ENCODE results near the gene SSTR5.

DNA sequence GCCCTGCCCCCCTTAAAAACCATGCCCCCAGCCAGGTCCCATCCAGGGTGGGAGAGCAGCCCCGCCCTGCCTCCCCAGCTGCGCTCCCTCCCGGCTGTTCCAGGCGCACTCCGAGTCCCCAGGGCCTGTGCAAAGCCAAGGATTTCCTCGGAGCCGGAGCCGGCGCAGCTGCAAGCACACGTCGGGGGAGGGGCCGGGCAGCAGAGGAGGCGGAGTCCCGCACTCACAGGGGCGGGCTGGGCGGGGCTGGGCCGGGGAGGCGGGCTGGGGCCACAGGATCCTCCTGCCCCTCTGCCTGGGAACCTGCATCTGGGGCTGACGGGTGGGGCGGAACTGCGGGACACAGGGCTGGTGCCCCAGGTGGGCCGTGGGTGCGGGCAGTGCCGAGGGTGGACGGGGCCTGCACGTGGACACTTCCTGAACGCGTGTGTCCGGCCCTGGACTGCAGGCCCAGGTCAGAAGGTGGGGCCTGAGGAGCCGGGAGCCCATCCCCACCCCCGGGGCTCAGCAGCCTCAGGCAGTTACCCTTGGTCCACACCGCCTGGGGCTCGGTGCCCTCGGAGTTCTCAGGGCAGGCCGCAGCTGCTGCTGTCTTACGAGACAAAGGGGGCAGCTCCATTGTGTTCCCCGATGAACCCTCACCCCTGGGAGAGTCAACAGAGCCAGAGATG is 24.0 kb upstream of the SSTR5 start:
- TF ChIP-seq, protein P1, sequence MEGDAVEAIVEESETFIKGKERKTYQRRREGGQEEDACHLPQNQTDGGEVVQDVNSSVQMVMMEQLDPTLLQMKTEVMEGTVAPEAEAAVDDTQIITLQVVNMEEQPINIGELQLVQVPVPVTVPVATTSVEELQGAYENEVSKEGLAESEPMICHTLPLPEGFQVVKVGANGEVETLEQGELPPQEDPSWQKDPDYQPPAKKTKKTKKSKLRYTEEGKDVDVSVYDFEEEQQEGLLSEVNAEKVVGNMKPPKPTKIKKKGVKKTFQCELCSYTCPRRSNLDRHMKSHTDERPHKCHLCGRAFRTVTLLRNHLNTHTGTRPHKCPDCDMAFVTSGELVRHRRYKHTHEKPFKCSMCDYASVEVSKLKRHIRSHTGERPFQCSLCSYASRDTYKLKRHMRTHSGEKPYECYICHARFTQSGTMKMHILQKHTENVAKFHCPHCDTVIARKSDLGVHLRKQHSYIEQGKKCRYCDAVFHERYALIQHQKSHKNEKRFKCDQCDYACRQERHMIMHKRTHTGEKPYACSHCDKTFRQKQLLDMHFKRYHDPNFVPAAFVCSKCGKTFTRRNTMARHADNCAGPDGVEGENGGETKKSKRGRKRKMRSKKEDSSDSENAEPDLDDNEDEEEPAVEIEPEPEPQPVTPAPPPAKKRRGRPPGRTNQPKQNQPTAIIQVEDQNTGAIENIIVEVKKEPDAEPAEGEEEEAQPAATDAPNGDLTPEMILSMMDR (IDR thresholded peaks at IDR 0.05; ENCODE audit: borderline replicate concordance, extremely low read depth, low read length, poor library complexity, severe bottlenecking) = no peak
- TF ChIP-seq EZH2 (IDR thresholded peaks at IDR 0.05; ENCODE audit: borderline replicate concordance, low read depth, low read length, severe bottlenecking) = no peak

Data from DND-41 (cell line).